Measurements from ENCODE around the gene SLC9B2.

SLC9B2 gene

DNA sequence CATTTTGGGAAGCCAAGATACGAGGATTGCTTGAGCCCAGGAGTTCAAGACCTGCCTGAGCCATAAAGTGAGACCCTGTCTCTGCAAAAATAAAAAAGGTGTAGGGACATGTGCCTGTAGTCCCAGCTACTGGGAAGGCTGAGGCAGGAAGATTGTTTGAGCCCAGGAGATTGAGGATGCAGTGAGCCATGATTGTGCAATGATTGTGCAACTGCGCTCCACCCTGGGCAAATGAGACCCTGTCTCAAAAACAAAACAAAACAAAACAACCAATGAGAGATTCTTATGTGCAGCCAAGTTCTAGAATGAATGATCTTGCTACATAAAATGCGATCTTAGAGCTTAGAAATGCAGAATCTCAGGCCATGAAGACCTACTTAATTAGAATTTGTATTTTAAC lies 22.5 kb downstream of the SLC9B2 start:
- TF ChIP-seq, protein P1, sequence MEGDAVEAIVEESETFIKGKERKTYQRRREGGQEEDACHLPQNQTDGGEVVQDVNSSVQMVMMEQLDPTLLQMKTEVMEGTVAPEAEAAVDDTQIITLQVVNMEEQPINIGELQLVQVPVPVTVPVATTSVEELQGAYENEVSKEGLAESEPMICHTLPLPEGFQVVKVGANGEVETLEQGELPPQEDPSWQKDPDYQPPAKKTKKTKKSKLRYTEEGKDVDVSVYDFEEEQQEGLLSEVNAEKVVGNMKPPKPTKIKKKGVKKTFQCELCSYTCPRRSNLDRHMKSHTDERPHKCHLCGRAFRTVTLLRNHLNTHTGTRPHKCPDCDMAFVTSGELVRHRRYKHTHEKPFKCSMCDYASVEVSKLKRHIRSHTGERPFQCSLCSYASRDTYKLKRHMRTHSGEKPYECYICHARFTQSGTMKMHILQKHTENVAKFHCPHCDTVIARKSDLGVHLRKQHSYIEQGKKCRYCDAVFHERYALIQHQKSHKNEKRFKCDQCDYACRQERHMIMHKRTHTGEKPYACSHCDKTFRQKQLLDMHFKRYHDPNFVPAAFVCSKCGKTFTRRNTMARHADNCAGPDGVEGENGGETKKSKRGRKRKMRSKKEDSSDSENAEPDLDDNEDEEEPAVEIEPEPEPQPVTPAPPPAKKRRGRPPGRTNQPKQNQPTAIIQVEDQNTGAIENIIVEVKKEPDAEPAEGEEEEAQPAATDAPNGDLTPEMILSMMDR (conservative IDR thresholded peaks at IDR 0.05; ENCODE audit: low read length): no peak
- no peak overlapping the region for H3K4me3 ChIP-seq (ENCODE audit: low read length)
- DNase-seq (ENCODE audit: low read depth): no peak

DNA sequence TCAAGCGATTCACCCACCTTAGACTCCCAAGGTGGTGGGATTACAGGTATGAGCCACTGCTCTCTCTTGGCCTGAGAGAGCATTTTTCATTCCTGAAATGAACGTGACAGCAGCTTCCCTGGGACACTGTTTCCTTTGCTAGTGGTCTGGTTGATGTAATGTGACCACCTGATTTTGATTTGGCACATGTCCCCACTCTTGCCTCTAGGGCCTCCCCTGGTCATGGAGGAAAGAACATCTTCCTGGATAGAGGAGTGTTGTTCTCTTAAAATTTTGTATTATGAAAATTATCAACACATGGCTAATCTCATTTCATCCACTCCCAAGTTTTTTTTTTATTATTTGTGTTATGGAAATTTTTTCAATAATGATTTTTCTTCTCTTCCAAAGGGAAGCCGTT lies 23.8 kb downstream of the SLC9B2 start:
- no peak overlapping the region for H3K4me3 ChIP-seq (ENCODE audit: low read length)
- DNase-seq (ENCODE audit: low read depth): no peak
- TF ChIP-seq, protein P1 (conservative IDR thresholded peaks at IDR 0.05; ENCODE audit: low read length): no peak

DNA sequence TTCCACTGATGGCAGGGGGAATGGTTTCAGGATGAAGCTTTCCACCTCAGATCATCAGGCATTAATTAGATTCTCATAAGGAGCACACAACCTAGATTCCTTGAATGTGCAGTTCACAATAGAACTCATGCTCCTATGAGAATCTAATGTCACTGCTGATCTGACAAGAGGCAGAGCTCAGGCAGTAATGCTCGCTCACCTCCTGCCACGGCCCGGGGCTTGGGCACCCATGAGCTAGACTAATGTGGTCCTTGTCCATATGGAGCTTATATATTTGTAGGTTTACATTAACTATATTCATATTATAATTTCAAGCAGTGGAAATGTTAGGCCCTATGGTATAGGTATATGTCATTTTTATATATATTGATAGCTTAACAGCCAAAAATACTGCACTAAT lies 24.4 kb downstream of the SLC9B2 start:
- TF ChIP-seq, protein P1 (conservative IDR thresholded peaks at IDR 0.05; ENCODE audit: low read length): no peak
- no peak for DNase-seq (ENCODE audit: low read depth)

DNA sequence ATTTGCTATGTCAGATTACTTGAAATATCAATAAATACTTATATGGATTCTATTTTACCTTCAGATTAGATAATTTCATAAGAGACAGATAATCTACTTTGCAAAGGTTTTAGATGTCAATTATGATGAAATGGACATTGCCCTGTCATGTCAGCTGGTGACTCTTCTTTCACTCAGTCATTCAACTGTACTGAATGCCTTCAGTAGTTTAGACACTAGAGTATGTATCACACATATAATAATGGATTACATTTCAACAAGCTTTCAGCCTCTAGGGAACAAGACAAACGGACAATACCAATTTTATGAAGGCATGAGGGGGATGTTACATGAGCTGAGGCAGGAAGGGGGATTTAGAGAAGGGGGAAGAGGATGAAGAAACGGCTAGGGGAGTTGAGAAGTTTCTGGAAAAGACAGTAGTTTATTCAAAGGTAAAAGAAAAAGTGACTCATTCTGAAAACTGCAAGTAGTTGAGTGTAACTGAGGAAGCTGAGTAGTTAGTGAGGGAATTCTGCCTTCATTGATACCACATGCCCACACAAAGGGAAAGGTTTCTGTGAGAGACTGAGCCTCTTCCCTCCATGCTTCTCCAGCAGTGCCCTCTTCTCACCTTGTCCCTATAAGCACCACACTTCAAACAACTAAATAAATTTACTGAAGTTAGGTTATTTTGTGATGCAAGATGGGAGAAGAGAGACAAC lies 25.7 kb downstream of the SLC9B2 start:
- peak; percentile 27 for DNase-seq (ENCODE audit: low read depth)

More for the DNA sequence above, 24.4 kb downstream of the SLC9B2 start:
- H3K4me3 ChIP-seq (ENCODE audit: low read length): no peak overlapping the region

DNA sequence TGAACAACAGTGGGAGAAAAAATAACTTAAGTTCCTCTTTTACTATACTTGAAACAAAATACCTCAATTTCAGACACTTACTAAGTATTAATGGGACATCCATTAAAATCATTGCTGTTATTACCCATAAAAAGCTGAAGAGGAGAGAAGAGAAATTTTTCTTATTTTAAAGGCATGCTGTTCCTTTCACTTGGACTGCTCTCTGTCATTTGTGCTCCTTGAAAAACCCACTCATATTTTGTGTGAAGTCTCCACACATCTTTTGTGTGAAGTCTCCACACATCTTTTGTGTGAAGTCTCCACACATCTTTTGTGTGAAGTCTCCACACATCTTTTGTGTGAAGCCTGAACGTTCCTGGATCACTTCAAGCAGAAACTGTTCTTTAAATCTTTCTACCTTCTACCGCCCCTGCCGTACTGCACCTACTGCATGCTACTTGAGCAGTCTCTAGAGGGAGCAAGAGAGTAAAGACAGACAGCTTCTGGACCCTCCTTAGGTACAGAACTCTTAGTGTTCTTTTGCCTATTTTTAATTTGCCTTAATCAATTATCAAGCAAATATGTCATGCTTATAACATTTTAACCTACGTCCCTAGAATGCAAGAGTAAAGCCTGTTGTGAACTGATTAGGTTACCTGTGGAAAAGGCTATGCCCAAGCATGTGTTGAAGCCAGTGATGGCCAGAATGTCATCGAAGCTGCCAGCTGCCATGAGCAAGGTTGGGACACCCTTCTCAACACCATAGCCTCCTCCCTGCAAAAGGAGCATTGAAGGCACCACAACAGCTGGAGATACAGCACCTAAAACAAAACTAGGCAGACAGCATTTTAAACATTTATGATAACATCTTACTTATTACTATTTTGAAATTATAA lies 29.9 kb downstream of the SLC9B2 start:
- peak; percentile 42 for DNase-seq (ENCODE audit: low read depth)
- no peak overlapping the region for H3K4me3 ChIP-seq (ENCODE audit: low read length)
- TF ChIP-seq, protein P1 (conservative IDR thresholded peaks at IDR 0.05; ENCODE audit: low read length): peak; percentile 86

More for the DNA sequence above, 25.7 kb downstream of the SLC9B2 start:
- TF ChIP-seq, protein P1 (conservative IDR thresholded peaks at IDR 0.05; ENCODE audit: low read length): no peak
- H3K4me3 ChIP-seq (ENCODE audit: low read length): no peak overlapping the region

DNA sequence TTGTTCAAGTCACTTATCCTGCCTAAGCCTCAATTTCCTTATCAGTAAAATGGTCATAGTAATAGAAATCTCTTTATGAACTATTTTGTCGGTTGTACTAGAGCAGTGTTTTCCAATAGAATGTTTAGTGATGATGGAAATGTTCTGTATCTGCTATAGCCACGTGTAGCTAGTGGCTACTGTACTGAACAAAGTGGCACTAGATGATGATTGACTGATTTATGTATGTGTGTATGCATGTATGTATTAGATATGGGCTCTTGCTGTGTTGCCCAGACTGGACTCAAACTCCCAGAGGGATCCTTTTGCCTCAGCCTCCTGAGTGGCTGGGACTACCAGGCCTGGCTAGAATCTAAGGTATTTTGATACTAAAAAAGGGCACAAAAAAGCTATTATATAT lies 32.4 kb downstream of the SLC9B2 start:
- TF ChIP-seq, protein P1 (conservative IDR thresholded peaks at IDR 0.05; ENCODE audit: low read length): no peak
- H3K4me3 ChIP-seq (ENCODE audit: low read length): no peak overlapping the region
- DNase-seq (ENCODE audit: low read depth): no peak
